Vagina (tissue), 2 donors: Measurements from ENCODE around the gene HARS1.

Experiments used
- CTCF ChIP-seq, 3 experiments: fragments of 450-650 bp in 2 of 3; fragments of 200-600 bp in 1 of 3; sonication (generic) in 1 of 3; IDR thresholded peaks; one replicate each; pipeline ENCODE4 v1.5.1; 2017 to 2019; ENCODE audit warnings: antibody characterized with exemption in 3 of 3, mild to moderate bottlenecking in 2 of 3, moderate library complexity in 2 of 3
- POLR2A ChIP-seq, 2 donors: fragments of 450-650 bp; IDR thresholded peaks; one replicate each; pipeline ENCODE4 v1.6.1; 2017; ENCODE audit warnings: antibody characterized with exemption in 2 of 2, mild to moderate bottlenecking in 2 of 2, moderate library complexity in 2 of 2

GRCh38 chr5:140664030-140664358 lies 27.2 kb downstream of the HARS1 start:
- TF ChIP-seq CTCF (IDR thresholded peaks at IDR 0.05) (no peak), POLR2A (IDR thresholded peaks at IDR 0.05) (no peak)
